Activated CD8-positive, alpha-beta memory T cell treated with anti-CD3 and anti-CD28 coated beads, Interleukin-2, amount 50 U/mL, for 4 hours (primary cell): ENCODE measurements around the gene ARHGAP24.

ENCODE experiments used
- DNase-seq: peaks from one replicate; pipeline ENCODE4 v3.0.0-alpha.2; 2020

ARHGAP24 gene

GRCh38 chr4:85708468-85708867, 233.5 kb downstream of the ARHGAP24 start:
- no peak for DNase-seq

GRCh38 chr4:85713005-85713404, 238.1 kb downstream of the ARHGAP24 start:
- no peak for DNase-seq

- no peak for DNase-seq
These were observed 241.2 kb downstream of the ARHGAP24 start for GRCh38 chr4:85715991-85716737.

GRCh38 chr4:85717351-85717750, 242.4 kb downstream of the ARHGAP24 start:
- no peak for DNase-seq

GRCh38 chr4:85717847-85718246, 242.9 kb downstream of the ARHGAP24 start:
- DNase-seq = no peak

GRCh38 chr4:85720735-85721134, 245.8 kb downstream of the ARHGAP24 start:
- DNase-seq = no peak

- no peak for DNase-seq
These were observed 247.5 kb downstream of the ARHGAP24 start for GRCh38 chr4:85722401-85722800.

GRCh38 chr4:85722807-85723206, 247.9 kb downstream of the ARHGAP24 start:
- DNase-seq = no peak

GRCh38 chr4:85724791-85725563, 250.0 kb downstream of the ARHGAP24 start:
- no peak for DNase-seq

- no peak for DNase-seq
These were observed 250.8 kb downstream of the ARHGAP24 start for GRCh38 chr4:85725721-85726170.

GRCh38 chr4:85726555-85726954, 251.6 kb downstream of the ARHGAP24 start:
- DNase-seq = no peak

- DNase-seq = no peak
These were observed 253.5 kb downstream of the ARHGAP24 start for GRCh38 chr4:85728464-85728863.

- no peak for DNase-seq
These were observed 257.2 kb downstream of the ARHGAP24 start for GRCh38 chr4:85732124-85732523.

- DNase-seq = no peak
These were observed 258.8 kb downstream of the ARHGAP24 start for GRCh38 chr4:85733798-85734197.

- DNase-seq = no peak
These were observed 259.5 kb downstream of the ARHGAP24 start for GRCh38 chr4:85734424-85734831.

- DNase-seq = no peak
These were observed 261.6 kb downstream of the ARHGAP24 start for GRCh38 chr4:85736571-85736970.

- no peak for DNase-seq
These were observed 262.3 kb downstream of the ARHGAP24 start for GRCh38 chr4:85737254-85737653.

GRCh38 chr4:85738721-85739120, 263.8 kb downstream of the ARHGAP24 start:
- no peak for DNase-seq

- no peak for DNase-seq
These were observed 265.5 kb downstream of the ARHGAP24 start for GRCh38 chr4:85740431-85740861.

GRCh38 chr4:85741381-85741780, 266.4 kb downstream of the ARHGAP24 start:
- no peak for DNase-seq

GRCh38 chr4:85741921-85742591, 267.1 kb downstream of the ARHGAP24 start:
- DNase-seq = no peak

- DNase-seq = no peak
These were observed 270.0 kb downstream of the ARHGAP24 start for GRCh38 chr4:85744950-85745349.

GRCh38 chr4:85745939-85746338, 271.0 kb downstream of the ARHGAP24 start:
- no peak for DNase-seq
